ENCODE results near the gene ZNF888.

GRCh38 chr19:52938761-52939160 is 15.5 kb upstream of the ZNF888 start:
- no peak for TF ChIP-seq CTCF (IDR thresholded peaks at IDR 0.05)
- TF ChIP-seq POLR2A (IDR thresholded peaks at IDR 0.05), result no peak
